HG02870 (cell line): Measurements from ENCODE around the gene MEOX1.

Source experiments
- ATAC-seq: cut with Tn5 transposase; IDR thresholded peaks from one replicate; pipeline ENCODE4 v1.9.1; 2021; ENCODE audit warnings: mild to moderate bottlenecking, moderate library complexity; ENCODE audit not compliant: unreplicated experiment

MEOX1 gene

DNA sequence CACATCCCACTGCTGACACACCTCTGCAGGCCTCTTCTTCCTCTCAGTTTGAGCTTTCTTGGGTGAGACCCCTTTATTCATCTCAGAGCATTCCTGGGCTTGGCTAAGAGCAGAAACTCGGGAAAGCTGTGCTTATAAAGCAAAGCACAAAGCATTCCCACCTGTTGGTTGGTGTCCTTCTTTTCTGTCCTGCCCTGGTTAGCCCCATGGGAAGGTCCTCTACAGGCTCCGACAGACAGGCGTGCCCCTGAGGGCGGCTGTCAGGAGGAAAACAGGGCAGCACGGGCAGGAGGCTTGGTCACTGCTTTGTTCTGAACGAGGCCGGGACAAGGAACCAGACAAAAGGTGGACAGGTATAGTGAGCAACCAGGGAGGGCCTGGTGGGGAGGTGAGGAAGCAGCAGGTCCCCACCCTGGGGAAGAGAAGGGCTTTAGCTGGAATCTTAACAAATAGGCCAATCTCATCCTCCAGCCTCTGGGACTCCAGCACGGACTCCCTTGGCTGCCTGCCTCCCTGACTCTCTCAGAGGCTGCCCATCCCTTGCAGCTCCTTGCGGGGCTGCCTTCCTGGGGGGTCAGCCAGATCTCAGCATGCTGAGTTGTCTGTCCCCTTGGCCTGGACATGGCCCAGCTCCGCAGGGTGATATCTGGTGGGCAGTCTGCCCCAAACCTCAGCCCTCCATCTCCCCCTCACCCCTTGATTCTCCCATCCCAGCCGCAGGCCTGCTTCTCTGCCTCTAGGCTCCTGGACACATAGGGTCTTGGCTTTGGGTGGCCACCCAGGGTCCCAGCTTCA is 1.7 kb downstream of the MEOX1 start:
- no peak for ATAC-seq

DNA sequence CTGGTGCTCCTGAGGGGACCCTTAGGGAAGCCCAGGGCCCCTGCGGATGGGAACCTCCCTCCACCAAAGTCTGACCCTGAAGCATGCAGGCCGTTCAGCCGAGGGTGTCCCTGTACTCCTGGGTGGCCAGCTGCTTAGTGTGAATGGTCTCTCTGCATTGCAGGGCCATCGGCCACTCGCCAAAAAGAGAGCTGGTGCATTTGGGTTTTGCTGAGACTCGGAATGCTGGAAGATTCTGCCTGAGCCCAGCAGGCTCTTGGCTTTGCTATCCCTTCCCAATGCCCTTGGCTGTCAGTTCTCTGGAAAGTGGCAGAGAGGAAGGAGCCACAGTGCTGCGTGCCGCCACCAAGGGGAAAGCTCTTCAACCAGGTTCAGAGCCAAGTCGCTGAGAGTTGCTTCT is 2.8 kb downstream of the MEOX1 start:
- no peak for ATAC-seq

DNA sequence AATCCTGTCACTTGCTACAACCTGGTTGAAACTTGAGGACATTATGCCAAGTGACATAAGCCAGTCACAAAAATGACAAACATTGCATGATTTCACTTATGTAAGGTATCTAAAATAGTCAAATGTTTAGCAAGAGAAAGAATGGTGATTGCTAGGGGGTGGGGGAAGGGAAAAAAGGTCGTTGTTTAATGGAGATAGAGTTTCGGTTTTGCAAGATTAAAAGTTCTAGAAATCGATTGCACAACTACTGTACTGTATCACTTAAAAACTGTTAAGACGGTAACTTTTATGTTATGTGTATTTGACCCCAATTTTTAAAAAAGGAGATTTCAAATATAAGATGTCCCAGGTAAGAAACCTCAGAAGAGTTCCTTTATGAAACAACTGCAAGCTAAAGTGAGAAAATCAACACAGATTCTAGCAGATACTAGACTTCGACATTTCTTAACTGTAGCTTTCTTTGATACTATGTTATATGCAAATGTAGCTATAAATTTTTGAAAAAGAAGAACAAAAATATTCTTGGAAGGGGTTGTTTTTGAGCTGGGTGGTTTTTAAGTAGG is 5.9 kb downstream of the MEOX1 start:
- ATAC-seq = no peak

DNA sequence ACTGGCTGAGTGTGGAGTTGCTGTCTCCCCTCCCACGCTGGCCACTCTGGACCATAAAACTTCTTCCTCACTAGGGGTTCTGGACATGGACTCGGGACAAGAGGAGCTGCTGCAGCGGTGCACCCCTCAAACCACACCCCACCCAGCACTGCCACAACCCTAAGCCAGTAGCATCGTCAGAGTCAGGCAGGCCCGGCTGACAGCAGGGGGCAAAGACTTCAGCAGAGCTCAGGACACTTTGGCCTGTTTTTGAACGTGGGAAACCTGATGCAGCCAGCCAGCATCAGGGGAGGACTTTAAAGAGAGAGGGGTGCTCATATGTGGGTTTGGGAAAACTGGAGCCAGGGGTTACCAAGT is 9.6 kb downstream of the MEOX1 start:
- no peak for ATAC-seq

DNA sequence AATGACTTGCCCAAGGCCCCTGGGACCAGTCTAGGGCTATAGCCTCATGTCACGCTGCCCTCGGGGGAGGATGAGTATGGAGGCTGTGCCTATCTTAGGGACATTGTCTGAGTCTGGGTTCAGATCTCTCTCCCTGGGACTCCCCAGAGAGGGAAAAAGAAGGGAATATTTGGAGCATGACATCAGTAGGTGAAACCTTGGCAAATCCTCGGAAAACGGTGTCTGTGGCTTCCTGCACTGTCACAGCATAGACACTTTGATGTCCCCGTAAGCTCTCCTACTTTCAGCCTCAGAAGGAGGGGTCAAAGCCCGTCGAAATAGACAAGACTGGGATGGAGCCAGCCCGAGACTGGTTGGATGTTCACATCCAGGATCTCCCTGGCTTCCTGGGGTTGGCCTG is 11.3 kb downstream of the MEOX1 start:
- no peak for ATAC-seq

DNA sequence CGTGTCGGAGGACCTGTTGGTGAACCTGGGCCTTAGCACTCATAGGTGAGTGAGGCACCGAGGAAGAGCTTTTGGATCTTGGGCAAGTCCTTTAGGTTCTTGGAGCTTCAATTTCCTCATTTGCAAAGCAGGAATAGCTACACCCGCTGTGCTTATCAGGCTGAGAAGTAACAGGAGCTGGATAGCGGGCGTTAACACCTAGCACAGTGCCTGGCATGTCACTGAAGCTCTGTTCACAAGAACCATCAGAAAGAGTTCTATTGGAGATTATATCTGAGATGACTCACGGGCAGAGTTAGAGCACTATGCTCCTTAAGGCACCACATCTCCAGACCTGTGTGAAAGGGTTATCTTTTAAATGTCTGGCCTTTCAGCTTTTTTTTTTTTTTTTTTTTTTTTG is 12.8 kb downstream of the MEOX1 start:
- ATAC-seq = no peak

DNA sequence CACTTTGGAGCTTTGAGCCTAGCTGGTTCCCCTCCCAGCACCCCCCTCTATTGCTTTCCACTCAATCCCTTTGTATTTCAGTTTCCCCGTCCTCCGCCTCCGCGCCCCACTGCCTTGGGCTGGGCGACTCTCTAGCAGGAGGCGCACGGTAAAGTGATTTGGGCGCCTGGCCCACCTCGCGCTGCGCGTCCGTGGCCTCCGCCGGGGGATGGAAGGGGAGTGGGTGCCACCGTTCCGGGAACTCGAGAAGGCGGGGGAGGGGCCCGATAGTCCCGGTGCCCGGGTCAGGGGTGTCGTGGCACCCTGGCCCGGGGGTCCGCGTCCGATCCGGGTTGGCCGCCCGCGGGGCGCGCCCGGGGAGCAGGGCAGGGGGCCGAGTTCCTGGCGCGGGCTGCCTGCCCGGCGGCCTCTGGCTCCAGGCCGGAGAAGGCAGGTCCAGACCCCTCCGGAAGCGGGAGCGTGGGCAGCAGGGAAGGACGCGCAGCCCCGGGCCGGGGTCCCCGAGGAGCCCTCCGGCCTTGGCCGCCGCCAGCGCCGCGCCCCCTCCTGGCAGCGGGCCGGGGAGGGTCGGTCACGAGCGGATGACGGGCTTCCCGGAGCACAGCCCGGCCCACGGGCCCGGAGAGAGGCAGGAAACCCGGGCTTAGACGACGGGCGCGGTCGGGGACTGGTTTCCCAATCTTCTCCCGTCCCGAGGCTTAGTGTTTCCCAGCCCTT is 15.8 kb downstream of the MEOX1 start:
- no peak for ATAC-seq

DNA sequence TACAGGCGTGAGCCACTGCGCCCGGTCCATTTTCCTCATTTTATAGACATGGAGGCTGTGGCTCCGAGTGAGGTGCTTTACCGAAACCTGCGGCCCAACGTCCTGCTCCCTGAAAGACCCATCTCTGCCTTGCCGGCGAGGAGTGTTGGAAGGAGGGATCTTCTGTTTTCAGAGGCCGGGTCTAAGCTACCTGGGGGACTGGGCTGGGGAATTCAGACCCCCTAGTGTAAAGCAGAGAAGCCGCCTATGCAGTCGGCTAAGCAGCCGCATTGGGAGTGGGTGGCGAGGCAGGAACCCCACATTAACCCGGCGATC is 16.3 kb downstream of the MEOX1 start:
- ATAC-seq = no peak

DNA sequence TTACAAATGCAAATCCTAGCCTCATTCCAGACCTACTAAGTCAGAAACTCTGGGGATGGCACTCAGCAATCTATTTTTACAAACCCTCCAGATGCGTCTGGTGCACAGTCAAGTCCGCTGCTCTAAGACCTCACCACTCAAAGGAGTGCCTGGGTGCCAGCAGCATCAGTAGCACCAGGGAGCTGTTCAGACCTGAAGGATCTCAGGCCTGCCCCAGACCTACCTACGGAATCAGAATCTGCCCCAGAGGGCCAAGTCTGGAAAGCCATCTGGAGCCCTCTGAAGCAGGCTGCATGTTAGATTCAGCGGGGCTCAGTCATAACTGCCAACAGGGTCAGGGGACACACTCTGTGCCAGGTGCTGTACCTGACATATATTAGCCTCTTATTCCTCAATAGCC is 17.6 kb downstream of the MEOX1 start:
- no peak for ATAC-seq

DNA sequence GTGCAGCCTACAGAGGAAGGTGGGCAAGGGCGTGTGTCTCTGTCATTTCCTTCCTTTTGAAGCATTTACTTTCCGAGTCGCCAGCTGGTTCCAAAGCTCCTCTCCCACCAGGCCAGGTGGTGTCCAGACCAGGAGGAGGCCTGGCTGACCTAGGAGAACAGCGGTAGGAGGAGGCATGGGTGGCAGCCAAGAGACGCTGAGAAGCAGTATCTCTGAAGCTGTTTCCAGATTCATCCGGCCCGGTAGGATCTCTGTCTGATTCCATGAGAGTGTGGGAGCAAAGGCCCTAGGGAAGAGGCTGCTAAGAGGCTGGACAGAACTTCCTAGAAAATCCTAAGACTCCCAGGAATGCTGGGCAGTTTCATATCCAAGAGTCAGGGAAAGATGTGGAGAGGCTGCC is 20.3 kb downstream of the MEOX1 start:
- no peak for ATAC-seq

DNA sequence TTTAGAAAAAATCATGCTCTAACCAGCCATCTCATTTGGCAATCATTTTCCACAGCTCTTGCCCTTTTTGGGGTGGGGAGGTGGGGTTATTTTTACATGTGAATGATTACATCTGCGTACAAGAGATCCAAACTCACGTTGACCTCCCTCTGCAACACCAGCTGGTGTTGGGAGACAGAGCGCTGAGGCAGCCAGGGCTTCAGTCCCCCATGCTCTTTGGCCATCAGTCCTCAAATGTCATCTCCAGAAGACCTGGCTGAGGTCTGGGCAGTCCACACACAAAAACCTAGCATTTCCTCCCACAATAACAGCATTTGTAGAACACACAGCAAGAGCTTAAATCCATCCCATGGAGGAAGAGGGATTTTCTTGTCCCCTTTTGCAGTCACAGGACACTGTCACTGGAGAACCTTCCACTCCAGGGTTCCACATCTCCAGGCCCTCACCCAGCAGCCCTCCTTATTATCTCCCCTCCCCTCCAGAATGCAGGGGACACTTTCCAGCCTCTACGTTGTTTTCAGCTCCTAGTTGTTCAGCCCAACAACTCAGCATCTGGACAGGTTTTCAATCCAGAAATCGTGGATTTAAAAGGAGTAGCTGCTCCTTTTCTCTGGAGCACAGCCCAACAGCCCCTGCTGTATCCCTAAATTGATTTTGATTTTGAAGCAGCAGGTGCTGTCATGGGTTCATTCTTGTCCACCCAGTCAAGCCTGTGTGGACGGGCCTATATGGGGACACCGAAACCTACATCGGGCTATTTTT is 21.1 kb downstream of the MEOX1 start:
- no peak for ATAC-seq

DNA sequence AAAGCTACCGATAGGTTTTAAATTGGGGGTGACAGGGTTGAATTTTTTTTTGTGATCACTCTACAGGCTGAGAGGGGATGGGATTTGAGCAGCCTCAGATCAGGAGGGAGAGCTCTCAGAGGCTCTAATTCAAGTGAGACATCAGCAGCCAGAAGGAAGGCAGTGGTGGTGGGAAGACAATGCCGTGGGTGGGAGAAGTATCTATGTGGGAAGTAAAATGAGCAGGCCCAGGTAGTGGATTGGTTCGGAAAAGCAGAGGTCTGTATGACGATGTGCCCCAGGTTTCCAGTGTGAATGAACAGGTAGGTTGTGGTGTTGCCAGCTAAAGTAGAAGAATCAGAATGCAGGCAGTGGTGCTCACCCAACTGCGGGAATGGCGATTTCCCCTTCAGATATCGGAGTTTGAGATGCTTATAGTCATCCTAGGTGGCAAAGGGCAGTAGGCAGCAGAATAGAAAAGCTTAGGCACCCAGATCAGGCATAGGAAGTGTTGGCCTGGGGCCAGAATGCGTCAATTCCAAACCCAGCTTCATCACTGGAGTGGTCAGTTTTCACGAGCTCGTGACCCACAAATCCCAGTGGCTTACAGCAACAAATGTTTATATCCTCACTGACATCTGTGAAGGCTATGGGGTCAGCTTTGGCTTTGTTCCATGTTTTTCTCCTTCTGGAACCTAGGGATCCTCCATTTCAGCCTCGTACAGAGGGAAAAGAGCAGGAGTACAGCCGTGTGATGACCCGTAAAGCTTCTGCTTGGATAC is 24.0 kb downstream of the MEOX1 start:
- no peak for ATAC-seq

DNA sequence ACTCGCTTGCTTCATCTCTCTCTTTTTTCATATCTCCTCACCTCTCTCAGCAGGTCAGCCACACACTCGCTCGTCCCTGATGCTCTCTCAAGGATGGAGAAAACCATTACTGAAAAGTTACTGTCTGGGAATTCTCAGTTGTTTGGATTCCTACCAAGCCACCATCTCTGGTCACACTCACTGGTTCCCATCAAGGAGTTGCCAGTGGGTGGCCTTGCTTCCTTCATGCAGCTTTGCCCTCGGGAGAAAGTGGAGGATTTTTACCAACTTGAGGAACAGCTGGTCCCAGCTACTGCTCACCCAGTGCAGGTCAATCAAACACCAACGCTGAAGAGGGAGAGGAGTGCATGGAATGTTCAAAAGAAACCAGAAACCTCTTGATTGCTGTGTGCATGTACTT is 25.3 kb downstream of the MEOX1 start:
- ATAC-seq = no peak

DNA sequence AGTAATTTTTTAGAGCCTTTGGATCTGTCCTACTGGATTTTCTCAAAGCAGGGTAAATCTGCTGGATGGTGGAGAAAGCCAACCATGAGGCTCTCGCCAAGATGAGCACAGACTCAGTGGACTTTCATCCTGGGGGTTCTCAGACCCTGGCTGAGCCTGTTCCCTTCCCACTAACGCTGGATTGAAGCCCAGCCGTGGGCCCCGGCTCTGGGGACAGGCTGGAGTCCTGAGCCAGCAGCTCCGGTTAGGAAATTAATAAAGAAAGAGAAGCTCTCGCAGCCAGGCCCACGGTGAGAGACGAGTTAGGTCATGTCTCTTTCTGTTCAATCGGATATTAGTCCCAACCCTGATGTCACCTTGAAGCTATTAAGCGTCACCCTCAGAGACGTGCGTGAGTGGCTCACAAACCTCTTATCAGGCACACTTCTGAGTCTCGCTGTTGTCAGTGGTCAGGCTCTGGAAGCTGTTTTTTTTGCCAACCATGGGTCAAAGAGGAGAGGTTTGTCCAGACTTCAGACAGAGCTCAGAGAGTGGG is 27.1 kb downstream of the MEOX1 start:
- ATAC-seq = no peak

DNA sequence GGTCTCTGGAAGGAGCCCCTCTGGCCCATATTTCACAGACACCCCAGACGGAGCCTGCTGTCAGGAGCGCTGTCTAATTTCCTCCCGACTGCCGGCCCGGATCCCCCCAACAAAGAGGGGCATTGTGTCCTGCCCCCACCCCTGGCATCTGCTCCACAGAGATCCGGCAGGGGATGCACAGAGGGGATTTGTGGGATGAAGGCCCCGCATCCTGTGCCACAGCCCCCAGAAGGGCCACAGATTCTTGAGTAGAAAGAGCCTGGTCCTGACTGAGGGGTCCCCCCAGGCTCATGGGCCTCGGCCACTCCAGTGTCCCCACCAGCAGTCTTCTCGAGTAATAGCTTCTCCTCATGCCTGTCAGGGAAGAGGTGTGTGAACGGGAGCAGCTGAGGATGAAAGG is 29.5 kb downstream of the MEOX1 start:
- no peak for ATAC-seq

DNA sequence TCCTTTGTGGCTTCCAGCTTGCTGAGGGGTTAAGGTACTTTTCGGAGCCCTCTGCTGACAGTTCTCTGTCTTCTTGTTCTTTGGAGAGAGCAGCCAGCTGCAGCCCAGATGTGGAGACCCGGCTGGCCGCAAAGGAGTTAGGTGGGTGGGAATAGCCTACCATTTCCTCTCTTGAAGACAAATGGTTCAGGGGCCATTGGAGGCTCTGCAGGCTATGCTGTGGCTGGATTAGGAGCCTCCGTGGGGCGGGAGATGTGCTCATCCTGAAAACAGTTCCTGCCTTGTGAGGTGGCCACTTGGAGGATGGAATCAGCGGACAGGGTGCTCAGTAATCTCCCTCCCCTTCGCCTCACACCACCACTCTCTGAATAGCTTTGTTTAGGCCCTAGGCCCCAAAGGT is 30.3 kb downstream of the MEOX1 start:
- no peak for ATAC-seq

DNA sequence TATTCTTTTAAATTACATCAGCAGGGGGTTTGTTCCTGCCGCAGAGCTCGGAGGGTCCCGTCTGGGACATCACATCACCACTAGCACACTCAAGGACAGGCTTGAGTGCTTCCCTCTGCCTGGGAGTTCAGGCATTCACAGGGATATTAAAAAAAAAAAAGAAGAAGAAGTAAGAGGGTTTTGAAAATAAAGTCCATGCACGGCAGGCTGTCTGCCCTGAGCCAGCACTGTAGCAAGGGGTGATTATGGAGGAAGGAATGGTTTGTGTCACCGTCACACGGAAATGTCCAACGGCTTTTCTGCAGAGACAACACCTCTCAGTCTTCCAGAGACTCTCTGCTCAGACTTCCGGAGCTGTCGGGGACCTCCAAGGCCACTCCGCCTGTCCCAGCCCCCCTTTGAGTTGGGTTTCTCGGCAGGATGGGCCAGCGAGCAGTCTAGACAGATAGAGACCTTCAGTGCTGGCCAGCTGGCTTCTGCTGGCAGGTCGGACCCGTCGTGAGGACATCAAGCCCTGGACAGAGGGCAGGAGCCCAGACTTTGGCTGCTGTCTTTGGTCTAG is 33.6 kb downstream of the MEOX1 start:
- ATAC-seq = no peak

DNA sequence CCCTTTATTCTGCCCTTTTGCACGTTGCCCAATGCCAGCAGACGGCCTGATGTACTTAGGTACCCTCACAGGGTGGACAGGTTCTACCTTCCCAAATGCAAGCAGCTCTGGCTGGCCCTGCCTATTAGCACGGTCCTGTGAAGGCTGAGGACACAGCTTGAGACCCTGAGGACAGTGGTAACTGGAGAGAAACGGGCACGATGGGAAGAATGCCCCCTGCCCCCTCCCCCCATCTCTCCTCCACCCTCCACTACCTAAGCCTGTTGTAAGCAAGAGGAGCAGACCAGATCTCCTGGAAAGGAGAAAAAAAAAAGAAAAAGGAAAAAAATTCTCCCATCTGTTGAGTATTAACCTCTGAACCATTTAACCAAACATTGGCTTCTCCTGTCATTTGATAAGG is 34.1 kb downstream of the MEOX1 start:
- no peak for ATAC-seq

DNA sequence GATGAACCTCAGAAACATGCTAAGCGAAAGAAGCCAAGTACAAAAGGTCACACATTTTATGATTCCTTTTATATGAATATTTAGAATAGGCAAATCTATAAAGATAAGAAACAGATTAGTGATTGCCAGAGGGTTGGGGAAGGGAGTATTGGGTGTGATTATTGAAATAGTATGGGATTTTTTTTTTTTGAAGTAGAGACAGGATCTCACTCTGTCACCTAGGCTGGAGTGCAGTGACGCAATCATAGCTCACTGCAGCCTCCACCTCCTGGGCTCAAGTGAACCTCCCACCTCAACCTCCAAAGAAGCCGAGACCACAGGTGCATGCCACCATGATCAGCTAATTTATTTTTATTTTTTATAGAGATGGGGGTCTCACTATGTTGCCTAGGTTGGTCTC is 35.7 kb downstream of the MEOX1 start:
- ATAC-seq = no peak

DNA sequence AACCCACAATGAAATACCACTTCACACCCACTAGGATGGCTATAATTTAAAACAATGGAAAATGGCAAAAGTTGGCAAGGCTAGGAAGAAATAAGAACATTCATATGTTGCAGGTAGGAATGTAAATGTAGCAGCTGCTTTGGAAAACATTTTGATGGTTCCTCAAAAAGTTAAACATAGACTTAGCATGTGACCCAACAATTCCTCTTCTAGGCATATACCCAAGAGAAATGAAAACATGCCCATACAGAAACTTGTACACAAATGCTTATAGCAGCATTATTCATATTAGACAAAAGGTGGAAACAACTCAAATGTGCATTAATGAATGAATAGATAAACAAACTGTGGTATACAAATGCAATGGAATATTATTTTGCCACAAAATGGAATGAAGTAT is 36.1 kb downstream of the MEOX1 start:
- ATAC-seq = no peak

DNA sequence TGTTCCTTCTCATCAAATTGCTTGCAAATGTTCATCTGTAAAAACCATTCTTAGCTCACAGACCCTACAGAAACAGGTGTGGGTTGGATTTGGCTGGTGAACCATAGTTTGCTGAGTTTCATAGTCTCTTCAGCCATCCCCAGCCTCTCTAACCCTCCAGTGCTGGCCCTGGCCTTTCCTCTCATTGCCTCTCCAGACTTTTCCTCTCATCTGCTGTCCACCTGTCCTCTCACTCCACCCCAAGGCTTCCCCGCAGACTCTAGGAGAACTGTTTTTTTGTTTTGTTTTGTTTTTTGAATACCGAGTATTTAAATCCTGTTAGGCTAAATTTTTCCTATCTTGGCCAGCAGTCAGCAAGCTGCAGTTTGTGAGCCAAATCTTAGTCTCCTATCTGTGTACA is 41.1 kb downstream of the MEOX1 start:
- ATAC-seq = no peak
